Peyer's patch (tissue), 4 donors: ENCODE data around the gene LMBR1.

Experiments
- CTCF ChIP-seq, 6 experiments: fragments of 450-650 bp in 4 of 6; fragments of 200-600 bp in 2 of 6; sonication (generic) in 1 of 6; IDR thresholded peaks; one replicate each; pipeline ENCODE4 v1.5.1; 2017 to 2019; ENCODE audit warnings: antibody characterized with exemption in 6 of 6, mild to moderate bottlenecking in 3 of 6, moderate library complexity in 1 of 6
- POLR2A ChIP-seq, 2 donors: fragments of 450-650 bp; IDR thresholded peaks; one replicate each; pipeline ENCODE4 v1.5.1; 2017; ENCODE audit warnings: antibody characterized with exemption in 2 of 2, mild to moderate bottlenecking in 2 of 2, moderate library complexity in 2 of 2

- TF ChIP-seq CTCF (IDR thresholded peaks at IDR 0.05) (no peak), POLR2A (IDR thresholded peaks at IDR 0.05) (no peak)
Measured at GRCh38 chr7:156635529-156636385, 257.2 kb downstream of the LMBR1 start.
